T1000 (cell line): ENCODE measurements around the gene MAST3.
A peak's percentile ranks its signal among the peaks of the same experiment; 100 is the strongest.

Experiments
- DNase-seq: peaks from one replicate; lab custom pipeline; 2025; ENCODE audit warnings: mixed read lengths; lab: John Stamatoyannopoulos, UW

MAST3 gene

GRCh38 chr19:18112989-18113478 lies 15.5 kb downstream of the MAST3 start:
- DNase-seq = peak; percentile 42

GRCh38 chr19:18113827-18114226 lies 16.2 kb downstream of the MAST3 start:
- DNase-seq = no peak

GRCh38 chr19:18114483-18114882 lies 16.9 kb downstream of the MAST3 start:
- no peak for DNase-seq

- DNase-seq = no peak
Measured at GRCh38 chr19:18117364-18117691, 19.8 kb downstream of the MAST3 start.

GRCh38 chr19:18117692-18118378 lies 20.3 kb downstream of the MAST3 start:
- peak; percentile 85 for DNase-seq

GRCh38 chr19:18118420-18119012 lies 20.9 kb downstream of the MAST3 start:
- DNase-seq = no peak

- DNase-seq = no peak
Measured at GRCh38 chr19:18119013-18119716, 21.6 kb downstream of the MAST3 start.

- no peak for DNase-seq
Measured at GRCh38 chr19:18119717-18120105, 22.1 kb downstream of the MAST3 start.

GRCh38 chr19:18120127-18120526 lies 22.5 kb downstream of the MAST3 start:
- no peak for DNase-seq

- no peak for DNase-seq
Measured at GRCh38 chr19:18121166-18121565, 23.6 kb downstream of the MAST3 start.

GRCh38 chr19:18122424-18122823 lies 24.8 kb downstream of the MAST3 start:
- no peak for DNase-seq

GRCh38 chr19:18122860-18123795 lies 25.6 kb downstream of the MAST3 start:
- DNase-seq = no peak

- DNase-seq = no peak
Measured at GRCh38 chr19:18123819-18124218, 26.2 kb downstream of the MAST3 start.

GRCh38 chr19:18126097-18126496 lies 28.5 kb downstream of the MAST3 start:
- no peak for DNase-seq

GRCh38 chr19:18128044-18128443 lies 30.5 kb downstream of the MAST3 start:
- no peak for DNase-seq

GRCh38 chr19:18128805-18129204 lies 31.2 kb downstream of the MAST3 start:
- DNase-seq = no peak

GRCh38 chr19:18130523-18131242 lies 33.1 kb downstream of the MAST3 start:
- no peak for DNase-seq

GRCh38 chr19:18131841-18132596 lies 34.4 kb downstream of the MAST3 start:
- no peak for DNase-seq

- no peak for DNase-seq
Measured at GRCh38 chr19:18135712-18136584, 38.4 kb downstream of the MAST3 start.

- DNase-seq = no peak
Measured at GRCh38 chr19:18137242-18137641, 39.7 kb downstream of the MAST3 start.
